Germinal center (tissue), 1 donor: ENCODE data around the gene PTPRH.
A peak's percentile ranks its signal among the peaks of the same experiment; 100 is the strongest.

Experiments used
- DNase-seq: peaks from one replicate; pipeline ENCODE4 v3.0.0; 2012; ENCODE audit warnings: mixed read lengths, low spot score

PTPRH gene, protein sequence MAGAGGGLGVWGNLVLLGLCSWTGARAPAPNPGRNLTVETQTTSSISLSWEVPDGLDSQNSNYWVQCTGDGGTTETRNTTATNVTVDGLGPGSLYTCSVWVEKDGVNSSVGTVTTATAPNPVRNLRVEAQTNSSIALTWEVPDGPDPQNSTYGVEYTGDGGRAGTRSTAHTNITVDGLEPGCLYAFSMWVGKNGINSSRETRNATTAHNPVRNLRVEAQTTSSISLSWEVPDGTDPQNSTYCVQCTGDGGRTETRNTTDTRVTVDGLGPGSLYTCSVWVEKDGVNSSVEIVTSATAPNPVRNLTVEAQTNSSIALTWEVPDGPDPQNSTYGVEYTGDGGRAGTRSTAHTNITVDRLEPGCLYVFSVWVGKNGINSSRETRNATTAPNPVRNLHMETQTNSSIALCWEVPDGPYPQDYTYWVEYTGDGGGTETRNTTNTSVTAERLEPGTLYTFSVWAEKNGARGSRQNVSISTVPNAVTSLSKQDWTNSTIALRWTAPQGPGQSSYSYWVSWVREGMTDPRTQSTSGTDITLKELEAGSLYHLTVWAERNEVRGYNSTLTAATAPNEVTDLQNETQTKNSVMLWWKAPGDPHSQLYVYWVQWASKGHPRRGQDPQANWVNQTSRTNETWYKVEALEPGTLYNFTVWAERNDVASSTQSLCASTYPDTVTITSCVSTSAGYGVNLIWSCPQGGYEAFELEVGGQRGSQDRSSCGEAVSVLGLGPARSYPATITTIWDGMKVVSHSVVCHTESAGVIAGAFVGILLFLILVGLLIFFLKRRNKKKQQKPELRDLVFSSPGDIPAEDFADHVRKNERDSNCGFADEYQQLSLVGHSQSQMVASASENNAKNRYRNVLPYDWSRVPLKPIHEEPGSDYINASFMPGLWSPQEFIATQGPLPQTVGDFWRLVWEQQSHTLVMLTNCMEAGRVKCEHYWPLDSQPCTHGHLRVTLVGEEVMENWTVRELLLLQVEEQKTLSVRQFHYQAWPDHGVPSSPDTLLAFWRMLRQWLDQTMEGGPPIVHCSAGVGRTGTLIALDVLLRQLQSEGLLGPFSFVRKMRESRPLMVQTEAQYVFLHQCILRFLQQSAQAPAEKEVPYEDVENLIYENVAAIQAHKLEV

GRCh38 chr19:55208880-55209692 lies at the start of gene PTPRH:
Gene PTPRH, minus strand, starts transcription at chr19:55209501. Its CDS starts 68 bp downstream, at chr19:55209433.
- DNase-seq, result no peak

- DNase-seq, result peak; percentile 68
Observed at GRCh38 chr19:55258476-55258827, 49.2 kb upstream of the PTPRH start.

- peak; percentile 46 for DNase-seq
Observed at GRCh38 chr19:55257461-55258420, 48.4 kb upstream of the PTPRH start.

DNA sequence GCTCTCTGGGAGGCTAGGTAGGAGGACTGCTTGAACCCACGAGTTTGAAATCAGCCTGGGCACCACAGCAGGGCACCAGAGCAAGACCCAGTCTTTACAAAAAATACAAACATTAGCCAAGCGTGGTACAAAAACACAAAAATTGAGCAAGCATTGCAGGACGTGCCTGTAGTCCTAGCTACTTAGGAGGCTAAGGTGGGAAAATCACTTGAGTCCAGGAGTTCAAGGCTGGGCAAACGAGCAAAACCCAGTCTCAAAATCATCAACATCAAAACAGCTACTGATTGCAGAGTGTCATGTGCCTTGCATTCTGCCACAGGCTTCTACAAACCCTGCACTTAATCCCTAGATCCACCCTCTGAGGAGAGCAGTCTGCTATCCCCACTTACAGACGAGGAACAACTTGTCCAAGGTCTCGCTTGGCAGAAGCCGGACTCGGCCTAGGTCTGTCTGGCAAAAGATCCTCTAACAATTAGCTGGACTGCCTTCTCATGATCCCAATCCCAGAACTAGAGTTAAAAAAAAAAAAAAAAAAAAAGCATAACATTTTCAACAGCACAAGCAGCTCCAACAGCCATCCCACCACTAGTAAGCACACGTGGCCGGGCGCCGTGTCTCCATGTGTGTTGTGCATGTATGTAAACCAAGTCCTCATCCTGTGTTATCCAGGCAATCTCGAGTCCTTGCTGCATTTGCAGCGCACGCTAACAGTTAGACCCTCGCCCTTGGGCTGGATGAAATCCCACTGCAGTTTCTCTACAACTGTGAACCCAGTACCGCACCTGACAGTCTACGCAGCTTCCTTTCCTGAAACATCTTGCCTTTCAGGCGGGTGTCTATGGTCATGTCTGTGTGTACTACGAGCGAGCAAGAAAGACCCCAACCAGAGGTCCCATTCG lies 47.5 kb upstream of the PTPRH start:
- no peak for DNase-seq

- peak; percentile 53 for DNase-seq
Observed at GRCh38 chr19:55255618-55256423, 46.5 kb upstream of the PTPRH start.

GRCh38 chr19:55254625-55254977 lies 45.3 kb upstream of the PTPRH start:
- DNase-seq, result no peak

DNA sequence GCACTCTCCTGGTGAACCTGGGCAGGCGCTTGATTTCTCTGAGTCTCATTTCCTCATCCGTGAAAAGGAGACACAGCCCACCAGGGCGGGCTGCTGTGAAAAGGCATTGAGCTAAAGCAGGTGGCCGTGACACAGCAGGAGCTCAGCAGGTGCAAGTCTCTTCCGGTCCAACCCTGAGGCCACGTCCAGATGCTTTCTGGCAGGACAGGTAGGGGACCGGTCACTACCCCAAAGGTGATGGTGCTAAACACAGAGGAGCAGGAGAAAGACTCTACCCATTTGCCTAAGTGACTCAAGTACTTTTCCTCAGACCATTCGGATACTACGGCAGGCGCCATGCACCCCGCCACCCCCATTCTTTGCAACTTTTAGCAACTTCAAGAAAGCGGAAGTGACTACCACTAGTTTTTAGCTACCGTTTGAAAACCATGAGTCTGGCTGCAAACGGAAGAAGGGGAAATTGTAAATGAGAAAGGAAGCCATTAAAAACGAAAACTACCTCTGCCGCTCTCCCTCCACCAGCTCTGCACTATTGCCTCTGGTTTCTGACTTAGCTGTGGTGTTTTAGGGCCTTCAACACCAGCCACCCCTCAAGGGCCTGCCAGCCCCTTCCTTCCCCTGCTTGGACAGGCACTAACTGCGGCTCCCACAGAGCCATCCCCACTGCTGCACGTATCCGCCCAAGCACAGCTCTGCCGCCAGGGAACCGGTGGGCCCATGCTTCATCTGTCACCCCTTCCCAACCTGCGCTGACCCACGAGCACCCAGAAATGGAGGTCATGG lies 44.7 kb upstream of the PTPRH start:
- peak; percentile 84 for DNase-seq

GRCh38 chr19:55252760-55253663 lies 43.7 kb upstream of the PTPRH start:
- DNase-seq, result peak; percentile 29

- peak; percentile 51 for DNase-seq
Observed at GRCh38 chr19:55251341-55252081, 42.2 kb upstream of the PTPRH start.

- no peak for DNase-seq
Observed at GRCh38 chr19:55250262-55251036, 41.1 kb upstream of the PTPRH start.

- DNase-seq, result no peak
Observed at GRCh38 chr19:55249841-55250240, 40.5 kb upstream of the PTPRH start.

DNA sequence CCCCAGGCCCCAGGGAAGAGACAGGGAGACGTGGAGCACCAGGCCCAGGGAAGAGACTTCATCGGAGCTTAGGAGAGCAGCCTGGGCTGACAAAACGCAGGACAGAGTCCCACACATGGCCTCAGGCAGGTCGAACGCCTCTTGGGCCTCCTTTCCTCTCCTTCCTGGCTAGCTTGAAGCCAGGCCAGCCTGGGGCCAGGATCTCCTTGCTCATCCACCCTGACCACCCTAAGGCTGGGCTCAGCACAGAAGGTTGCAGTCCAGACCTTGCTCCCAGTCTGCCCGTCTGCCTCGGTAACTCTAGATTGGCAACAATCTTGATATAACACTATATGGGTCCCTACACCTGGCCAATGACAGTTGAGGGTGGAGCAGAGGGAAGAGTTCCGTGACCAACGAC lies 39.4 kb upstream of the PTPRH start:
- DNase-seq, result no peak

GRCh38 chr19:55248166-55248675 lies 38.9 kb upstream of the PTPRH start:
- no peak for DNase-seq

DNA sequence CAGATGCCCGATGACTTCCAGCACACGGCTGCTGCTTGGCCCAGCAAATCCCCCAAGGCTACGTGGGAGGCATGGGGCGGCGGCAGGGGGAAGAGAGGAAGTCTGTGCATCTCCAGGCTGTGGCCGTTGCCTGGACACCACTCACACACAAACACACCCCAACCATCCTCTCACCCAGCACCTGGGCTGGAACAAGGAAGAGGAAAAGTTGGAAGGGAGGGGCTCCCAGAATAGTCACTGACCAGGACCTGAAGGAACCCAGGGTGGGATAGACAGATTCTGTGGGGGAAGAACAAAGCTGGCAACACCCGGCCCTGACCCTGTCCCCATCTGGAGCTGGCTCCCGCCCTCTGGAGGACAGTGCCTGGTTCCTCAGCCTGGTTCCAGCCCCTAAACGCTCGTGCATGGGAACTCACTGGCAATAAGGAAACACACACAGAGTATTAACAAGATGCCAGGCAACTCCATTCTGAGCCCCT lies 38.4 kb upstream of the PTPRH start:
- DNase-seq, result no peak
